HG03342 (cell line): Measurements from ENCODE around the gene BCCIP.

ENCODE experiments used
- ATAC-seq: cut with Tn5 transposase; IDR thresholded peaks from one replicate; pipeline ENCODE4 v1.9.1; 2021; ENCODE audit warnings: mild to moderate bottlenecking, moderate library complexity; ENCODE audit not compliant: unreplicated experiment

BCCIP gene

DNA sequence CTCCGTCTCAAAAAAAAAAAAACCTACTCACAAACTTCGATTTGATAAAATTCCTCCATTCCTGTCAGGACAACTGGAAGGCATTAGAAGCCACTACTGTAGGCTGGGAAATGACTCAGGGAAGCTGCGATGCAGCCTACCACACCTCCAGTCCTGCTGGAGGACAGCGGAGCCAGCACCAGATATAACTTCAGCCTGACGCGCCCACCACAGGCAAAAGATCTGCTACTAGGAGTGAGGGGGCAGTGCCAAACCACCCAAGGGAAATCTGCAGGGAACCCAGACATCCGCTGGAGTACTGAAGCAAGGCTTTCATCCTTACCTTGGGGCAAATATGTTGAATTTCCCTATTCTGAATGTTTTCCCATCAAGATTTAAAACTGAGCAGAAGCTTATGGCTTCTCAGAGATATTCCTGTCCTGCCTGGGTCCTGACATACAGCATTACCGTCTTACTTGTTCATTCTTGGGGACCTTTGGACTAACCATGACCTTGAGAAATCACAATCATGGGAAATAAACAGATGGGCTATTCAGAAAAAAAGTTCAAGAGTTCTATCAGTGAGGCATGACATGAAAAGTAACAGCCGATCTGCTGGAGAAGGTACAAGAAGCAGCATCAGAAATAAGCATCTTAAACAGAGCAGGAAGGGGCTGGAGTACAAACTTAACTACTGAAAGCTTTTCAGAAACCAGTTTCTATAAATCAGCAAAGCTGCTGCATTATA, 20.4 kb downstream of the BCCIP start:
- no peak for ATAC-seq

DNA sequence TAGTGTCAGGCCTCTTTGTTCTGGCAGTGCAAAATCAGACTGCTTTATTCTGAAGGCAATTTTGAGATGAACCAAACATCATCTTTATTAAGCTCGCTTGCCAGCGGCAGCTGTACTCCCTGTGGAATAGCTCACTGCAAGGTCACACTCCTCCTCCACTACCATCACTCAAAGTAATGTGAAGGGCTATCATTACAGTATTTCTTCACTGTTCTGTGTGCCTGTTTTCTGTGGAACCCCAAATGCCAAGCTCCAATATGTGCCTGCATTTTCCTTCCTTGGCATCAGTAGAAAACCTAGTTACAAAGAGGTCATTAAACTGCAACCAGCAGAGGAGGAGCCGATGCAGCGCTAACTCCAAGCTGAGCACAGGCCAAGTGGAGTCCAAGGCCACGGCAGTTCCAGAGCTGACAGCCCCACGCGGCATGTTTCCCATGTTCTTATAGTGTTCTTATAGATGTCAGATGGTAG, 21.4 kb downstream of the BCCIP start:
- no peak for ATAC-seq

DNA sequence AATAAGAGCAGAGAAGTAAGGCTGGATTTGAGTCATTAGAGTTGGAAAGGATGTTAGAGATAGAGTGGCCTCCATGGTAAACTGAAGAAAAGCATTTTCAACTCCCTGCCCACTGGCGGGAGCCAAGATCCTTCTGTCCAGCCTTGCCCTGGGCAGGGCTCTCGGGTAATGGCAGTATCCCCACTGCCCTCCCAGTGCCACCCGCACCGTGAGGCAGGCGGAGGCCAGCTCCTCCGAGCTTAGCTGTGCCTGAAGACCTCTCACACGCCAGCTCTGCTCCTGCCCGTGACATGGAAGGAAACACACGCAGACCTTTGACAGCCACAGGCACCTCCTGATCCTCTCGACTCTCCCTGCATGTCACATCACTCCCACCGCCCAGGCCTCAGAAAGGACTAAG, 22.3 kb downstream of the BCCIP start:
- ATAC-seq = no peak

DNA sequence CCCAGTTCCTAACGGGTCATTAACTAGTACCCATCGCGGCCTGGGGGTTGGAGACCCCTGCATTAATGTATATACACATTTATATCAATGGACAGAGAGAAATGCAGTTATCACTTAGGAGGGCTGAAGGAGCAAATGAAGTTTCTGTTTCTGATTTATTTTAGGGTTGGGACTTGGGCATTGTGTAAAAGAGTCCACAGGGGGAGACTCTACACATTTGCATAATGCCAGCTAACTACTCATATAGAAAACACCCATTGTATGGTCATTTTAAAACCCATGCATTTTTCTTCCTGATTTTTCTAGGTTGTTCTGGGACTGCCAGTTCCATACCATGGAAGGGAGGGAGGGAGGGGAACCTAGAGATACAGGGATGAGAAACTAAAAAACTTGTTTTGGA, 23.5 kb downstream of the BCCIP start:
- ATAC-seq = peak; percentile 61

DNA sequence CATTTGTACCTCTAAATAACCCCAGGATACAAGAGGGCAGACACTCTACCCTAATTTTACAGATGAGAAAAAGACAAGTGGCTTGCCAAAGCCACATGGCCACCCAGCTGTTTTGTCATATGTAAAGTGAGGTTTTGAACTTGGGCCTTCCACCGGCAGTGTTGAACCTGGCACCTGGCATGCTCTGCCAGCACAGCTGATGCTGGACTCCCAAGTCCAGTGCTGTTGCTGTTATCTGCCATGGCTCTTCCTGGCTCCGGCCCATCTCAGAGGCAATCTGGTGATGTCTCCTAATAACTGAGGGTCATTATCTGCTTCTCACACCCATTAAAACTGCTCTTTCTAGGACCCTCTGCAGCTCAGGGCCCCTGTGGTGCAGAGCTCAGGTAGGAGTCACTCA, 25.0 kb downstream of the BCCIP start:
- no peak for ATAC-seq

DNA sequence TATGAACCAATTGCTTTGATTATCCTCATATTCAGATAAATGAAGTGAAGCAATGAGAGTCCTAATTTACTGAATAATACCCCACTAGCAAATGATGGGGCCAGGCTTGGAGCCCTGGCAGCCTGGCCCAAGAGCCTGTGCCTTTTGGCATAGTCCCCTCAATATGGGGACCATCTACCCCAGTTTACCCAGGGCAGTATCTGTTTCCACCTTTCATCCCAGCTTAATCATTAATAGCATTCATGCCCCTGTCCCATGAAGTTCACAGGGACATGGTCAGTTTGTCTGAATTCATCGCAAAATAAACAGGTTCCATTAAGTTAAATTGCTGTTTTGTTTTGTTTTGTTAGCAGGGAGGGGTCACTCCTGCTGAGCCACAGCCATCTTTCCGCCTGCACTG, 25.5 kb downstream of the BCCIP start:
- no peak for ATAC-seq

DNA sequence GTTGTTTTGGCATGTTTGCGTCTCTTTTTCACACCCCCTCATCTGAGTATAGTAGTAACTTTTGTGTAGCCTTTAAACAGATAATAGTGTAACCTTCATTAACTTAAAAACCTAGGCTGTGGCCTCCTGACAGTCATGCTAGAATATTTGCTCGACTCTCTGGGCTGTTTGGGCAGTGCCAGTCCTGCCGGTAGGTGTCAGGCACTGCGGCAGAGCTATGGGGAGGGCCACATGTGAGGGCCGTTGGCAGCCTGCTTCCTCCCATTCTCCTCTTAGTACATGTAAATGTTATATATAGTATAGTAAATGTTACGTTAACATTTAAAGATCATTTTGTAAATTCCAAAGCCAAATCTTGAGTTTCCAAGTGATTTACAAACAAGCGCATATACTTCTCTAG, 26.1 kb downstream of the BCCIP start:
- ATAC-seq = no peak

DNA sequence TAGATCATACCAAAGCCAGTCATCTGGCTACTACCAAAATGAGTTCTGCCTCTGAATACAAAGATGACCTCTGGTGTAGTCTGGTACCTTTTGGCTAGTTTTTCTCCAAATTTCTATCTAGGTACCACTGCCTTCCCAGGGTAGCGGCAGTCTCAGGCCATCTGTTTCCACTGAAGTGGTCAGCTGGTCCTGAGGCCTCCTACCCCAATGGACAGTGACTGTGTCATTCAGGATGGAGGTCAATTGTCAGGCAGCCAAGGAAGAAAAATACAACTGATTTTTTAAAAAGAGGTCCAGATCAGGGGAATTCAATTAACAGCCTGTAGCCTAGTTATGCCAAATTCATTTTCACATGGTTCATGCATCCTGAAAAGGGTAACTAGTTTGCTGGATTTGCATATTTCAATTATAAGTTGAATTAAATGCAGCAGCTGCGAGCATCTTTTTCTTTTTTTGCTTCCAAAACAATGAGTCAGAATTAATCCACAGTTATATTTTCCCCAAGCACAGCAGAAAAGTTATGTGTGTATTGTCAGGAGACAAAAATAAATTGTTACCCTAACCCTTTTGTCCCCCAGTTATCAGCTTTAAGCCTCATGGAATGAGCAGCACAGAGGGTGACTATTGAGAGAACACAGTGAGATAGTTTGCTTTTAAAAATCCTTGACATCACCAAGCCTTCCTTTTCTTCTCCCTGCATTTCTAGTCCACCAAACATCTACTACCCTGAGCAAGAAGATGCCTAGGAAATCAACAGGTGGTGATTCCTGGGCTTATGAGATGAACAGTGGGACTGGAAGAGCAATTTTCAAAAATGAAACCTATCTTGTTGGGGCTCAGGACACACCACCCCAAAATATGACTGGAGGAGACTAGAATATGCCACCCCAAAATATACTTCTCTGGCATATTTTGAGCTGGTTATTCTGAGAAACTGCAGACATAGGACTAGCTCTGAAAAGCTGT, 27.7 kb downstream of the BCCIP start:
- ATAC-seq = no peak

DNA sequence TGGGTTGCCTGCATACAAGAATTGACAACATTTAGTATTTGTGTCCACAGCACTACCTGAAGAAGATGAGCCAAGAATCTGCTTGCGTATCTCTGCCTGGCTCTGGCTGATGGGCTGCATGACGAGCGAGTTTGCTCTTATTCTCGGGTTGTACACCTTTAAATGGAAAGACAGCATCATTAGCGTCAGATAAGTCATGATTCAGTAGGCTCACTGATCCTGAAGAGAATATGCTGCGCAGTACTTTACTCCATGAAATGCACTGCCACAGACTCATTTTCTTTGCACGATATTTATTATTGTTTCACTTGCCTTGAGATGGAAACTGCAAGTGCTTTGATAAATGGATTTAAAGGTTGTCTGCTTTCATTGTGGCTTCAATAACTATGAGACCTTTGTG, 29.1 kb downstream of the BCCIP start:
- ATAC-seq = no peak

DNA sequence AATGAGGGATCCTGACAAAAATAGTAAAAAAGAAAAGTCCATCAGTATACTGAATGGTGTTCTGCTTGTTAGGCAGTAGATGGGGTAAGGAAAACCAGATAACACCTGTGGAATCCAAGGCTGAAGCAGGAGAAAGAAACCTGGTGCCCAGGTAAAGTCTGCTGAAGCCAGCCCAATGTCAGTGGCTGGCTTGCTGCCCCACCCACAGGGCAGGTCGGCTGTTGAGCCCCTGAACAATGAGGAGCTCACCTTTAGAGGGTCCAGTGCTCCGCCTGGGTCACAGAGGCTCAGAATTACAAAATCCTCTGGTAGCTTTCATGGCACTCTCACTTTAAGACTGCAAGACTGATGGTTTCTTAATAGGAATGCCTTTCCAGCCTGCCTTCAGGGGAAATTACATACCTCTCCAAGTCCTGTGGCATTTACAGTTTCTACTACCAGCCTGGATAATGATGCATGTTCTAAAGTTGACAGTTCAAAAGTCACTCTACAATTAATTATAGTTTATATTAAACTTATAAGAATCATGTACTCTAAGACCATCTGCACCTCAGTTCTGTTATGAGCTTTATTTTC, 33.9 kb downstream of the BCCIP start:
- no peak for ATAC-seq

DNA sequence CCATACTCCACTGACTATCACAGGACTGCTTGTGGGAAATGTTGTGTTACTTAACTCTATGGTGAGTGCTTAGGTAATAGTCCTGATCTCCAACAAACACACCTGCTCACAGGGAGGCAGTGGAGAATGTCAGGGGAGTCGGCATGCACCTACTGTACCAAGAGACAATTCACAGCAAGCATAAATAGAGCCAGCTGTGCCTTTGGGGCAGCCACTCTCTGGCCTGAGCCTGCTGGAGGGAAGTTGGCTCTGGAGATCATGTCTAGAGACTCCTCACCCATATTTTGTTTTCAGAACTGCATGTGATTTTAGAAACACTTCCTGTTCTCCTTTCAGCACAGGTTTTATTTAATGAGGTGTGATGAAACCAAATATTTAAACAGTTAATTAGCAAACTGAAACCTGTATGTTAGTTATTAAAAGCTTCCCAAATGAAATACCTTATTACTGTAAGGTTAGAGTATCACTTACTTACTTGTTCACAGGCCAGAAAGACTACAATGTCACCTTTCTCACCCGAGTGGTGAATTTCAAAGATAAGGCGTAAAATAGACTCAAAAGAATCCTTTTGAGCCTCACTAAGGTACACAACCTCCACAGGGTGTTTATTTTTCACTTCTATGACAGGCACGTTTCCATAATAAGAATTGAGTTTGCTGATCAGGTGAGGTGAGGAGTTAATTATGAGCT, 35.9 kb downstream of the BCCIP start:
- no peak for ATAC-seq

DNA sequence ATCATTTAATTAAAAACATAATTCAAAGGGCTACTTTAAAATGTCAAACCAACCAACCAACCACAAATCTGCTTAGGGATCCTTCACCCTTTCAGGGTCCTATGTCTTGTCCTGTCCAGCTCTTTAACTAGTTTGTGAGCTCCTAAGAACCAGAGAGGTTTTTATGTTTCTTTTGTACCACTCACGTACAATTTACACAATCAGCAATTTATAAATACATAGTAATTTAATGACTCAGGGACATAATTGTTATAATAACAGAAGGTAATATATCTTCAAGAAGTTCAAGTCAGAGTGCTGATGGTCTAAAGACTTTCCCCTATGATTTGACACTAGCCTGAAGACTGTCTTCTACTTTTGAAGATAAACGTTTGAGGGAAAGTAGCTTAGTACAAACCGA, 41.8 kb downstream of the BCCIP start:
- no peak for ATAC-seq

DNA sequence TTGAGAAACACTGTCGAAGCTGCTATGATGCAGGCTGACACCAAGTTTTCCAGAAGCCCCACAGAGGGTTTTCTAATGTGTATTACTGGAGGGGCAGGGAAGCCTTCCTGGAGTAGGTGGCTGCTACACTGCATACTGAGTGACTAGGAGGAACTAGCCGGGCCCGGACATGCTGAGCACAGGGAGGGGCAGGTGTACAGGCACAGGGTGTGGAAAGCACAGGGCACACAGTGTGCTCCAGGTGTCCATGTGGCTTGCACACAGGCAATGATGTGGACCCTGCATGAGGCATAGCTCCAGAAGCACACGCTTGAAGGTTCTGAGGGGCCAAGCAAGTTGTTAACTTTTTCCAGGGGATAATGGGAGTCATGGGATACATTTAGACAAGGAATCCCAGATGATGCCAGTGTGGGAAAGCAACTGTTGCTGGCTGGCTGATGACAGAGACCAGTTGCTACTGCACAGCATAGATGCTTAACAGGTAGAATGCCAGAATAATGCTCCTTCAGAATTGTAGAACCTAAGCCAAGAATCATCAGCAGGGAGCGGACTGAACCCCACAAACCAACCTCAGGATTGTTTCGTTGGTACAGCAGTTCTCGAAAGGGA, 43.2 kb downstream of the BCCIP start:
- no peak for ATAC-seq

DNA sequence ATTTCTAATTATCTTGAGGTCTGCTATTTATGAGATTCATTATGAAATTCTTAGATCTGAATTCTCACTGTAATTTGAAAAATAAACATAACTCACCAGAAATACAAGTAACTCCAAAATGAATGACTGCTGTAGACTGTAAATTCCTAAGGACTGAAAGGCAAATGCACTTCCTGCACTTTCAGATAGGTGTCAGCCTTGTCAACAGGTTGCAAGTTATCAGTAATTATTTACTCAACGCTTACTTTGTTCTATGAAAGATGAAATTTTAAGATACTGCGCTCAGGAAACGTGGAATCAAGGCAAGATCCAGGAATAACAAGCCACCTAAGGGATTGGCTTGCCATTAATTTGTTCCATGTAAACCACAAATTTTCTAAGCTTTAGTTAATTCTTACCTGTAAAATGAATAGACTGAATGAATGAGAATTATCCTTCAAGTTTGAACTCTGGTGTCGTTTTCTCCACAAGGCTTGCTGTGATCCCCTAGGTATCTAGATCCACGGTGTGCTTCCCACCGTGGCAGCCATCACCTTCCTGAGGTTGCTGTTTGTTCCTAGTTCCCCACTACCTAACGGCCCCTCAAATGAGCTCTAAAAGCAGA, 45.1 kb downstream of the BCCIP start:
- ATAC-seq = peak; percentile 61

DNA sequence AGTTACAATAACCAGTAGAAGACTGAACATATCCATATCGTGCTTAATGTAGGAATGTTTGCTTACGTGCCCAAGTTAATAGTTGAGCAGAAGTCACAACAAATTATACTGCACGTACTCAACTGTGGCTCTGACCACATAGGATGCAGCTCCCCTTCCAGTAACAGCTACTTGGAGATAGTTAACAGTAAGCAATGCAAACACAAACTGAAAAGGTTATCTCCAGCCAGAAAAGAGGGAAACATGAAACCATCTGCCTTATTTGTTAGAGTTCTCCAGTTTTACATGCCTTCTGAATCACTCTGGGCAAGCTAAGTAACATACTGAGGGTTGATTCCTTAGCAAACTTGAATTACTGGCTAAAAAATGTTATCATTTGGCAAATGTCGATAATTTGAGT, 48.0 kb downstream of the BCCIP start:
- ATAC-seq = no peak

DNA sequence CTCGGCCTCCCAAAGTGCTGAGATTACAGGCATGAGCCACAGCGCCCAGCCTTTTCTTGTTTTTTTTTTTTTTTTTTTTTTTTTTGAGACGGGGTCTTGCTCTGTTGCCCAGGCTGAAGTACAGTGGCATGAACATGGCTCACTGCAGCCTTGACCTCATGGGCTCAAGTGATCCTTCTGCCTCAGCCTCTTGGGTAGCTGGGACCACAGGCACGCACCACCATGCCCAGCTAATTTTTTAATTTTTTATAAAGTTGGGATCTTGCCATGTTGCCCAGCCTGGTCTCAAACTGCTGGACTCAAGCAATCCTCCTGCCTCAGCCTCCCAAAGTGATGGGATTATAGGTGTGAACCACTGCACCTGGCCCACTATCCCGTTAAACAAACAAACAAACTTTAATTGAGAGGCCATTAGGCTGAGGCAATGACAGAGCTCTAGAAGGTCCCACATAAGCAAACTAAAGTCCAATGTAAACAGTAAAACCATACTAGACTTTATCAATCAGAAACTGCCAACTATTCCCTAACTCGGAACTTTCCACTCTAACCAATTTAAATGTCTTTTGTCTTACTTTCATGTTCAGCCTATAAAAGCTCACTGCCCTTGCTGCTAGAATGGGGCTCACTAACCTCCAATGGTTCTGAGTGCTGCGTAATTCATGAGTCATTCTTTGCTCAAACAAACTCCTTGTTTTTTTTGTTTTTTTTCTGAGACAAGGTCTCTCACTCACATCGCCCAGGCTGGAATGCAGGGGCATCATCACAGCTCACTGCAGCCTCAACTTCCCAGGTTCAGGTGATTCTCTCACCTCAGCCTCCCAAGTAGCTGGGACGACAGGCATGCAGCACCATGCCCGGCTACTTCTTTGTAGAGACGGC, 55.9 kb downstream of the BCCIP start:
- no peak for ATAC-seq

DNA sequence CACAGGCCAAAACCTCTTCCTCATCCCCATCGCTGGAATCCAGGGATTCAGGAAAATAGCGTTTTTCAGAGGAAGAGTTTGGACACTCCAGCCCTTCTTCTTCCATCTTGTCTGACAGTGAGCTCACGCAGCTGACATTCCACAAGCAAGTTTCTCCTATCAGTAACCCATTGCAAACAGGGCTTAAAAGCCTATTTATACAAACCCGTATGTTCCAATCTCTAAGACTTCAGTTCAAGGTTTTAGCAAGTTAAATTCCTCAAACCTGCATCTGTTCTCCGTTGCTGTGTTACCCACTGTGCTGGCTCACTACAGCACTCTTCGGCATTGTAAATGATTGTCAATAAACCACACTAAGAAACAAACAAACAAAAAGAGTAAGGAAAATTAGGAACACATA, 57.4 kb downstream of the BCCIP start:
- ATAC-seq = no peak

DNA sequence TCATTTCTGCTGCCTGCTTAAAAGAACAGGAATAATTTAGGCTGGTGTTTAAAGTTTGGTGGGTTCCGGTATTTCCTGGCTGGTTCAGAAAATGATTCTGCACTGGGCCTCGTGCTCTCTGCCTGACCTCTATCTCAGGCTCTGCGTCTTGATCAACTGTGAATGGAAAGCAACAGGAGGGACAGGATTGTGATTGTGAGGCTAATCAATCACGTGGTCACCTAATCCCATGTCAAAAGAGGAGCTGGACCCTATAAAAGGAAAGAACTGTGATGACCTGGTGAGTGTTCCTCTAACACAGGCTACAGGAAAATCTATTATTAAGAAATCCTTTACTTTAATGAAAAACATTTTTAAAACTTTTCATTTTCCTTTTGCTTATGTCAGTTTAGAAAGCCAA, 57.8 kb downstream of the BCCIP start, which contains the start of gene DHX32:
Gene DHX32 (minus strand): TSS at position 101 of the 400 bp plus-strand sequence. CDS start 468 bp downstream, outside the sequence.
- ATAC-seq = no peak

DNA sequence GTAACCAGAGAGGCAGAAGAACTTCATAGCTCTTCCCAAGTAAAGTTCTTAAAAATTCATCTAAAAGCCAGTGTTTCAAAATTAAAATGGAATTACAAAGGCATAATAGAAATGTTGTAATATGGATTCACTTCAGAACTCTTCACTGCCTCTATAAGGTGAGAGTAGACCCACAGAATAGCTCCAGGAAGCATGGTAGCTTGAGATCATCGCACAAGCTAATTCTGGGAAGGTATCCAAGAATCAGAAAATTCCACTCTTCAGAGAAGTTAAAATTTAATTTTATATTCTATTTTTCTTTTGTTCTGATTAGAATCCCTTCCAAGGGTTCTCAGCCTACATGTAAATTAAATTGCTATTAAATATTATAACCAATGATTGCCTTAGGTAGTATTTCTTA, 59.2 kb downstream of the BCCIP start:
- ATAC-seq = no peak
